Gastroesophageal sphincter (tissue), 4 donors: ENCODE results near the gene GABRG3. TPM values are rescaled to one million over a fixed set of nuclear protein-coding genes. Genes with fewer than 3 reads are reported as not detected.
"Not testable (repeated sequence)": the region's sequence is repeated elsewhere in the genome, so short reads cannot be mapped to it uniquely, and the experiment has no call there.

Experiments used
- ATAC-seq: fragments of 150-250 bp; one replicate; pipeline ENCODE4 v1.9.1; 2016; ENCODE audit warnings: mild to moderate bottlenecking, moderate library complexity
- H3K27ac ChIP-seq, 4 donors: fragments of 200-600 bp; sonication (generic) in 3 of 4; 1 replicate in 3 of 4; 2 replicates in 1 of 4; pipeline ENCODE4 v1.5.1; 2016 to 2019
- H3K27me3 ChIP-seq: fragments of 200-600 bp; sonication (generic); one replicate; pipeline ENCODE4 v1.5.1; 2019
- H3K36me3 ChIP-seq, 2 donors: fragments of 200-600 bp; sonication (generic); one replicate each; pipeline ENCODE4 v1.5.1; 2019; ENCODE audit warnings: control low read depth in 1 of 2
- H3K4me1 ChIP-seq, 3 donors: fragments of 200-600 bp; sonication (generic); 1 replicate in 2 of 3; 2 replicates in 1 of 3; pipeline ENCODE4 v1.5.1; 2016 to 2019; ENCODE audit warnings: control low read depth in 2 of 3
- H3K4me3 ChIP-seq, 2 donors: fragments of 200-600 bp; sonication (generic); one replicate each; pipeline ENCODE4 v1.5.1; 2019; ENCODE audit warnings: mild to moderate bottlenecking in 1 of 2, moderate library complexity in 1 of 2
- H3K9me3 ChIP-seq, 3 donors: fragments of 200-600 bp; sonication (generic); one replicate each; pipeline ENCODE4 v1.5.1; 2017 to 2019; ENCODE audit warnings: control low read depth in 2 of 3
- CTCF ChIP-seq, 4 experiments: fragments of 200-600 bp in 2 of 4; fragments of 450-650 bp in 2 of 4; sonication (generic) in 1 of 4; IDR thresholded peaks; one replicate each; pipeline ENCODE4 v1.5.1; 2017 to 2019; ENCODE audit warnings: antibody characterized with exemption in 4 of 4, mild to moderate bottlenecking in 2 of 4, moderate library complexity in 2 of 4
- EP300 ChIP-seq: sonication (generic); formaldehyde crosslinking; IDR thresholded peaks from one replicate; pipeline ENCODE4 v1.6.1; 2017; ENCODE audit warnings: antibody characterized with exemption, mild to moderate bottlenecking
- POLR2A ChIP-seq, 2 donors: fragments of 450-650 bp; IDR thresholded peaks; one replicate each; pipeline ENCODE4 v1.6.1; 2017; ENCODE audit warnings: antibody characterized with exemption in 2 of 2, mild to moderate bottlenecking in 2 of 2, moderate library complexity in 1 of 2
- POLR2AphosphoS5 ChIP-seq: sonication (generic); formaldehyde crosslinking; IDR thresholded peaks from one replicate; pipeline ENCODE4 v1.6.1; 2017; ENCODE audit warnings: antibody characterized with exemption
- WGBS, 2 donors: methylation state at CpG; one replicate each; pipeline ENCODE4 v1.1.5; 2018; ENCODE audit warnings: low coverage in 1 of 2; 5-methylcytosine and 5-hydroxymethylcytosine counted together
- total RNA-seq, 4 donors: library from RNA; depleted of rRNA; stranded (reverse); fragments of >200 nt; gene quantifications; one replicate each; pipeline ENCODE4 v1.1.0, GENCODE V29; 2016

Gene GABRG3
- total RNA-seq, 4 donors from 2014 or later = under 0.01 to 0.04 TPM; not detected in 2

GRCh38 chr15:27358751-27359434 lies 387.9 kb downstream of the GABRG3 start:
- H3K27me3 ChIP-seq = peaks cover 10% of the 10 kb centered on the region
- no peaks in the 10 kb centered on the region for H3K9me3 ChIP-seq
- no peak overlapping the region for H3K27ac ChIP-seq
- peaks cover 0 to 5% (median 0%) of the 10 kb centered on the region in 3 donors for H3K4me1 ChIP-seq
- no peak for ATAC-seq
- TF ChIP-seq CTCF (IDR thresholded peaks at IDR 0.05) (peak; percentile 15 to 86 (median 43)), POLR2AphosphoS5 (no peak), EP300 (no peak), POLR2A (IDR thresholded peaks at IDR 0.05) (no peak)
- H3K36me3 ChIP-seq = no peaks in the 10 kb centered on the region
- WGBS, 2 donors = 37 to 51% methylated on average over 6 to 7 of the region's 19 CpGs
- H3K4me3 ChIP-seq = no peak overlapping the region

GRCh38 chr15:27359586-27359985 lies 388.6 kb downstream of the GABRG3 start:
- no peak for TF ChIP-seq CTCF (IDR thresholded peaks at IDR 0.05)
- Histone ChIP-seq H3K36me3 (no peaks in the 10 kb centered on the region), H3K4me3 (no peak overlapping the region), H3K9me3 (no peaks in the 10 kb centered on the region), H3K27me3 (peaks cover 9% of the 10 kb centered on the region), H3K27ac (no peak overlapping the region), H3K4me1 (peaks cover 0 to 5% (median 0%) of the 10 kb centered on the region in 3 donors)
- 66 to 73% methylated on average over 7 of the region's 7 CpGs for WGBS, 2 donors
- ATAC-seq = no peak

DNA sequence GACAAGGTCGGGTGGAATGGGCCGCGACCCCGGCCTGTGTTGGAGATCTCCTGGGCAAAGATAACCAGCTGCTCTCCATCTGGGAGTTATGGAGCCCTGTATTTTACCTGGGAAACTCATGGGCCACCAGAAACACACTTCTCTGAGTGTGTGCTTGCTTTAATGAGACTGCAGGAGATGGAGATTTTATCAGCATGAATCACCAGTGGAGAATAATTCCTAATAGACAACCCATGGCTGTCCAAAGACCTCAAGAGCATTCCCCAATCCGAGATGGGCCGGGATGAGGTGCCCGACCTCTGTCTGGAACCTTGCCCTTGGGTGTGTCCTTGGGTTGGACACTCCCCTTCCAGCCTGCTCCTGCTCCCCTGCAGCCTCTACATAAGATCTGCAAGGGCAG lies 389.3 kb downstream of the GABRG3 start:
- H3K27me3 ChIP-seq = peaks cover 9% of the 10 kb centered on the region
- H3K36me3 ChIP-seq = no peaks in the 10 kb centered on the region
- no peak overlapping the region for H3K27ac ChIP-seq
- H3K4me3 ChIP-seq = no peak overlapping the region
- no peak for ATAC-seq
- H3K4me1 ChIP-seq = peaks cover 0 to 5% (median 0%) of the 10 kb centered on the region in 3 donors
- 89% methylated on average over 3 of the region's 7 CpGs for WGBS, 2 donors
- no peak for TF ChIP-seq CTCF (IDR thresholded peaks at IDR 0.05)
- no peak for TF ChIP-seq POLR2A (IDR thresholded peaks at IDR 0.05)
- TF ChIP-seq EP300 = no peak
- no peak for TF ChIP-seq POLR2AphosphoS5
- H3K9me3 ChIP-seq = no peaks in the 10 kb centered on the region

DNA sequence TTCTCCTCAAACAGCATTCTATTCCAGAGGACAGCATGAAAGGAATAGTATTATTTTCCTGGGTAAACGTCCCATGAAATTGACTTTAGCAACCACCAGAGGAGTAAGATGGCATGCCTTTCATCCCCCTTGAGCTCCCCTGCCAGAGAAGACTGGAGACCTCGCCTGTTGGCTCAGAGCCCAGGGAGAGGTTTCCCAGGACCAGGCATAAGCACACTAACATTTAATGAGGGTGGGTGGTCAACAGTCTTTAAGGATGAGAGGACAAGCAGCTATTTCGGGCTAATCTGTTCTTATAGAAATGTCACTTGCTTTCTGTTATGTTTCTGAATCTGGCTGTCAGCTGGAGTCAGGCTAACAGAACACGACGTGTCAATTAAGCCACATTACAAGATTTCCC lies 390.5 kb downstream of the GABRG3 start:
- H3K36me3 ChIP-seq = no peaks in the 10 kb centered on the region
- no peak for ATAC-seq
- H3K27ac ChIP-seq = no peak overlapping the region
- 55 to 58% methylated on average over 5 of the region's 5 CpGs for WGBS, 2 donors
- TF ChIP-seq POLR2A (IDR thresholded peaks at IDR 0.05) = no peak
- TF ChIP-seq CTCF (IDR thresholded peaks at IDR 0.05) = no peak
- TF ChIP-seq POLR2AphosphoS5 = no peak
- no peak for TF ChIP-seq EP300
- H3K4me3 ChIP-seq = no peak overlapping the region
- H3K9me3 ChIP-seq = no peaks in the 10 kb centered on the region
- H3K27me3 ChIP-seq = peaks cover 9% of the 10 kb centered on the region
- peaks cover 0 to 5% (median 0%) of the 10 kb centered on the region in 3 donors for H3K4me1 ChIP-seq

DNA sequence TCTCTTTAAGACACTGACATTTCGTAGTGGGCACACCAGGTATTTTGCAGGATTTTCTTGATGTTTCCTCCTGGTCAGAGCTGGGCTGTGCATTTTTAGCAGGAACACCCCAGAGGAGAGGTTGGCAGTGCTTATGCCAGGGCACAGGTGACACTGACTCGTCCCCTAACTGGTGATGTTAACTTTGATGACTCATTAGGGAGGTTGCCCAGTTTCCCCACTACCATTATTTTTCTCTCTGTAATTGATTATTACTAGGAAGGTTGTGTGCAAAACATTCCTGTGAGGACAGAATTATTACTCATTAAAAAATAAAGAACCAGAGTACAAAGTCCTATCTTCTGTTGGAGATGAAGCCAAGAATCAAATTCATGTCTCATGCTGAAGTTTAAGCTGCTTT lies 394.5 kb downstream of the GABRG3 start:
- H3K27ac ChIP-seq = no peak overlapping the region
- ATAC-seq = no peak
- WGBS, 2 donors = 64 to 90% methylated on average over 2 of the region's 2 CpGs
- no peaks in the 10 kb centered on the region for H3K9me3 ChIP-seq
- no peaks in the 10 kb centered on the region for H3K4me1 ChIP-seq
- no peak overlapping the region for H3K4me3 ChIP-seq
- no peaks in the 10 kb centered on the region for H3K36me3 ChIP-seq
- TF ChIP-seq EP300 (no peak), CTCF (IDR thresholded peaks at IDR 0.05) (no peak)
- H3K27me3 ChIP-seq = peaks cover 10% of the 10 kb centered on the region

- WGBS, 2 donors = 55% methylated on average over 2 of the region's 2 CpGs; no CpG with 5 or more reads in 1 of the 2 donors
- H3K4me3 ChIP-seq, H3K4me1 ChIP-seq, H3K27me3 ChIP-seq, H3K9me3 ChIP-seq, H3K36me3 ChIP-seq, H3K27ac ChIP-seq, ATAC-seq: not testable (repeated sequence)
Measured at GRCh38 chr15:27377391-27377790, 406.4 kb downstream of the GABRG3 start.
